HTERT RPE-1 (cell line): ENCODE measurements around the gene UBXN10.
"Not testable (repeated sequence)": the region's sequence is repeated elsewhere in the genome, so short reads cannot be mapped to it uniquely, and the experiment has no call there.

Experiments used
- in situ Hi-C: fragments of 300-500 bp; cut with MboI; formaldehyde crosslinking; loops from 4 replicates; pipeline ENCODE4 v1.14.3; 2020; ENCODE audit warnings: low sequenced_read_pairs

Gene UBXN10

DNA sequence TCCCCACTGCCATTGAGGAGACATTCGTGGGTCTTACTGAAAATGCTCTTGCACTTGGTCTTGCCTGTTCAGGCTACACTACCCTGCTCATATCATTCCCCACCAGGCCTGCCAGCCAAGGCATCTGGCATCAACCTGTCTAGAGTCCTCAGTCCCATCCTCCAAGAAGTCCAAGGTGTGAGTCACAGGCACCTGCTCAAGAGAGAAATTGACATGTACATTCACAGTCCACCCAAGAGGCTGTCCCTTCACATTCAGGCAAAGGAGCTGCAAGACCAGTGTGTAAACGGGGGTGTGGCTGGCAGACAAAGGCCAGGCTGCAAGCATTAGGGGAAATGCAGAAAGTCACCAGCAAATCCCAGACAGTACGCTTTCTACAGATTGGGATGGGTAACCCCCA lies 13.5 kb downstream of the UBXN10 start:
- in situ Hi-C loops = no loop called here

DNA sequence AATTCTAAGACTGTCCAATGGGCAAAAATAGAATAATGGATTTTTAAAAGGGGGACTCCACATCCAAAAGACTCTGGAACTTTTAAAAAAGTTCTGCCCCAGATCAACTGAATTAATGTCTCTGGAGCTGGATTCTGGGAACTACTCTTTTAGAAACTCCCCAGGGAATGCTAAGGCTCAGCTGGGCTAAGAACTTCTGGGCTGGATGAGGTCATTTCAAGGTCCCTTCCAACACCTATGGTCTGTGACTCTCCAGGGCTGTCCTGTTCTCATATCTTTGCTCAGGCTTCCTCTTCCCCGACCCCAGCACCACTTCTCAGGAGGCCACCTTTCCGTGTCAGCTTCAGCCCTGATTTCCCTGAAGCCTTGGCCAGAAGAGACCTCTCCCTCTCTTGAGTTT lies 13.9 kb downstream of the UBXN10 start:
- in situ Hi-C loops = no loop called here

DNA sequence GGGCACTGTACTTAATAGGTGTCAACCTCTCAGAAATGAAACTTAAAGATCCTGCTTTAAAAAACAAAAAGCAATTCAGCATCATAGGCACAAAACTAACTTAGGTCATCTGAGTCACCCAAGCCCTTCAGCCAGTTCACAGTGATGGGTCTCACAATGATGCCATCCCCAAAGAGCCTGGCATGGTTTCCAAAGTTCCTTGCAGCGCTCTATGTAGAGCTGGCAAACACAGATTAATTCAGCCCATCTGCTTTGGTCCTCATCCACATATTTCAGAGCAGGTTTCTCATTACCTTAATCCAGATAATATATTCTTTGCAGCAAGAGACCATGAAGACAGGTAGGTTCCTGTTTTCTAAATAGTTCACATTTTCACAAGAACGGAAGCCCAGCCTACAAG lies 15.1 kb downstream of the UBXN10 start:
- in situ Hi-C loops = no loop called here

DNA sequence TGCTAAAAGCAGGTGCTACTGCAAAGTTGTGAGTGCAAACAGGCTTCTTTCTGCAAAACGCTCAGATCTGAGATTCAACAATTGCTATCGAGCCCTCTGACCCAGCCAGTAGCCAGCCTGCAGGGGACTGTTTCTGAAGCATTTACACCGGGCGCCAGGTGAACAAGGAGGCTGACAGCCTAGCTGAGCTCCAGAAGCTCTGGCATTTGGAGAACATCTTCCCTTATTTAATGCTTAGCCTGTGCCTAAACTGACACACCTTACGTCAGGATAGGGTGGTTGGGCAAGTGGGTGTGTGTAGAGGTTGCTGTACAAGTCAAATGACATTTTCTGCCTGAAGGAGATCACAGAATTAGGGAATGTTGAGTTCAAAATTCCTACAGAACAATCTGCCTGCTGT lies 16.3 kb downstream of the UBXN10 start:
- in situ Hi-C loops = no loop called here

DNA sequence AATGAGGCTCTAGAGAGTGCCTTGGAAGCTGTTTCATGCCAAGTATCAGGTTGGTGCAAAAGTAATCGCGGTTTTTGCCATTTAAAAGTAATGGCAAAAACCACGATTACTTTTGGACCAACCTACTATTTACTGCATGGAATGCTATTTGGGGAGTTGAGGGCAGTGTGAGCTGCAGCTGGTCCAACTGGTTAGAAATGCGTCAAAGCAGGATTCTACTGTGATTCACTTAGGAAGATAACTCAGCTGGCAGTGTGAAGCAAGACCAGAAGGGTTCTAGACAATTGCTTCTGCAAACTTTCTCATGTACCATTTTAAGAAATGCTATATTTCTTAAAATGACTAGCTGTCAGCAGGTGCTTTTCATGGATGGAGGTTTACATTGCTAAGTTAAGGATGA lies 21.6 kb downstream of the UBXN10 start:
- in situ Hi-C loops = no loop called here

DNA sequence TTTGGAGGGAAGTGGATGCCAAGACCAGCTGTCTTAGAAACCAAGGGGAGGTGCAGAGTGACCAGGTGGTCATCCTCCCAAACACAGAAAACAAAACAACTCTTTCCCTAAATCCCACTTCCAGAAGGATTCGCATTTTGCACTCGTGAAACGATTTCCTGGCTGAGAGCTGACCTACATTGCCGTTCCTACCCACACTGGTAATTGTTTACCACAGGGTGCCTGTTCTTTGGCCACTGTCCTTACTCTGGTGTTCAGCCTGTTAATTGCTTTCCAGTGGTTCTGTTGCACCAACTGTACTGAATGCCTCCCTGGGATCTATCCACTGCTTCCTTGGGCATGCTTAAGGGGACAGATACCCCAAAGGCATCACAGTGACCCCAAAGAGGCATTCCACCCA lies 23.6 kb downstream of the UBXN10 start:
- in situ Hi-C loops = no loop called here

DNA sequence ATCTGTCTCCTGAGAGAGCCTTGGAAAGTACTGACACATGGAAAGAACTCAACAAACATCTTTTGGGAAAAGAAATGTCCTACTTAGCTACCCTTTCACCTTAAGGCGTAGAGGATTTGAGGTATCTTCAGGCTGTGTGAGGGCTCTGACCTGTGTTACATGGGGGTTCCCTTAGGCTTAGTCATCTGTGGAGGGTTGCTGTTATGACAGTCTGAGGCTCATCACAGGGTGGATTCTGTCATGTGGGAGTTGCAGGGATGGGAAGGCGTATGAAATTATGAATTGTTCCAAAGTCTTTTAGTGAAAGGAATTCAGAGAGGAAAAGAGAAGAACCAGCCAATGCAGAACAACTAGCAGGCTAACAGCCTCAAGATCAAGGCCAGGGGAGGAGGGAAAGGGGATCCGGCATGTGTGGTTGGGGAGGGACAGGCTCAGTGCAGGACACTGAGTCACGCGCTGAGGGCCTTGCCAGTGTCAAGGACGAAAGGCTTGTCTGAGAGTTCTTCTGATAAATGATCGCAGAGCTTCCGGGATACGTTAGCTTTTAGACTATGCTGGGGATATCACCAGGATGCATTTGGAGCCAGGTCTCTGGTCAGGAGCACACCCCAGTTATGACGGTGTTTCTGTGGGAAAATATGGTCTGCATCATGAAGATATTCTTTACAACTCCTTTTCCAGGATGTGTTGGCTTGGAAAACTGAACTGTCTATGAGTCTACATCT lies 25.0 kb downstream of the UBXN10 start:
- in situ Hi-C loops = no loop called here

DNA sequence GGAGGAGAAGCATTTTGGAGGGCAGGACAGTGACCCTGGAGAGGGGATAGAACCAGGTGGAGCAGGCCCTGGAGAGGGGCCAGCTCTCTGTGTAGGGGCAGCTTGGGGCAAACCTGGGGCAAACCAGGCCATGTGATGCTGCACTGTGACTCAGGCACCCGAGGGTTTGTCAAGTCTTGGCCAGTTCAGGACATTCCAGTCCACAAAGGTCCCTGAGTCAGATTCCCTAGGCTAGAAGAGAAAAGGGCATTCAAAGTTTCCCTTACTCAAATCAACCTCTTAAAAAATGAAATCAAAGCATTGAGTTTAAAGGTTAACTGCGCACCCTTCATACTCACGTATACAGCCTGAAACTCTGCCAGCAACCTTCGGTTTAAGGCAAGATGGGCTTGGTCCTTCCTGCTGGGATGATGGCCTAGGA lies 25.6 kb downstream of the UBXN10 start:
- in situ Hi-C loops = no loop called here

DNA sequence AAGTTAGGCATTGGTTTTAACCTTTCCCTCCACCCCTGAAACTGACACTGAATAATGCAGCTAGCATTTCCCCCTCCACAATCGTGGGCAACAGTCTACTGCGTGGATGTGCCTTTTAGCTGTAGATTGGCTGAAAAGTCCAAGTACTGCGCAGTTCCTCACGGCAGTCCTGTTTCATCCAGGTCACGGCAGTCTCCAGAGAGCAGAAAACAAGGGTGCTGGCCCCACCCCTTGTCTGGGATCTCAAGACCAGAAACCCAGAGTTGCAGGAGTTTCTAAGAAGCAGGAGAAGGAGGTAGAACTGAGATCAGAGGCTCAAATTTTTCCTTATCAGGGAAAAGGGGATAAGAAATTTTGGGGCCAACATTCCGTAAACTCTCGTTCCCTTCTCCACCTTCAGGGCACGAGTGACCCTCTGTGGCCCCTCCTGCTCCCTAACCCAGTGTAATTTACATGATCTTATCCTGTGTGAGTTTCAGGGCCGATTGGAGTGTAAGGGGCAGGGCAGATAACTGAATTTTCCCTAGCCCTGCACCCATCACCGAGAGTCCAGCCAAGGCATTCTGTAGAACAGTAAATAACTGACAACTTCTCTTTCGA lies 26.3 kb downstream of the UBXN10 start:
- in situ Hi-C loops = no loop called here

DNA sequence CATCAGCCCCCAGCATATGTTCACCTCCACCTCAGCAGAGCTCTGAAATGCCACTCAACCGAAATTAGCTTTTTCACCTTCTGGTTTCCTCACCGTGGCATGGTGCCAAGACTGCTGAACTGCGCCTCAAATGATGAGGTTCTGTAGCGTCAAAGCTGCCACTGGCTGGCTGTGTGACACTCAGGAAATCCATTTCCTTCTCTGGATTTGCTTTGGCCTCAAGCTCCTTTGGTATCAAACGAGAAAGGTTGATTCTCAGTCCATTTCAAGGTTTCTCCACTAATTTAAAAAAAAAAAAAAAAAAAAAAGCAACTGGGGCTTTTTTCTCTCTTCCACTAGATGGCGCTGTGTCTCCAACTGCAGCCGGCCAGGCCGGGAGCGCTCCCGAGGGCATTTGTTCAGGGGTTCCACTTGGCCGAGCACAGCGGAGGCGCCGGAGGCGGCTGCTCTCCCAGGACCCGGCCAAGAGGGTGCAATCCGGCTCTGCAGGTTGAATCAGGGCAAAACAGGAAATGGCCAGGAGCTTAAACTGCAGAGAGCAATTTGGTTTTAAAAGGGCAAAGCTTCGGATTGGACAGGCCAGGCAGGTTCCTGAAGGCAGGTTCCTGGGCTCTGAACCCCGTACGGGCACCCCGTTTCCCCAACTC lies 26.9 kb downstream of the UBXN10 start:
- in situ Hi-C loops = no loop called here

DNA sequence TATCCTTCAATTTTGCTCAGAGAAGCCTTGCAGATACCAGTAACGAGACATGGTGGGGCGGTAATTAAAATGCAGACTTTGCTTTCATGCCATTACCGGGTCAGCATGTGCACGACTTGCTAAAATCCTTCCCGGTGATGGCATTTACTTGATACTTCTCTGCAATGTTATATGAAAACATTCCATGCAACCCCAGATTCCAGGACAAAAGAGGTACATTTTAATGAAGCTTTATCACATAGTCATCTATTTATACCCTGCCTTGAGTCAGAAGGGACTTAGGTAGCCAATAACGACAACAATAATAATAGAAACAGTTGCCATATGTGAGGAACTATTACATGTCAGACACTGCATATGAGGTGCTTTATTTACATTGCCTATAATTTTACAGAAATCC lies 29.8 kb downstream of the UBXN10 start:
- in situ Hi-C loops = no loop called here

DNA sequence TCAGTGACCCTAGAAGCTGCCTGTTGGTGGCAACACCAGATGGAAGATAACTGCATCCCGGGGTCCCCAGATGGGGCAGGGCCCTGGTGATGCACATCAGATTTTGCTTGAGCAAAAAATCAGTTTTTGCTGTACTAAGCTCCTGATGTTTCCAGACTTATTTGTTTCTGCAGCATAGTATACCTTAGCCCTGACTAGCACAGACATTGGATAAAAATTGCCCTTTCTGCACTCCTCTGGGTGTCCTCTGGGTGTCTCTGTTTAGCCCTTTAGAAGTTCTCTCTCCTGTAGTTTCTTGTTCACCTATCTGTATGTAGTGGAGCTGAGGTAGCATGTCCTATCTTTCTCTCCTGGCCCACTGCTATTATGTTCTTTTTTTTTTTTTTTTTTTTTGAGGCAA lies 30.7 kb downstream of the UBXN10 start:
- in situ Hi-C loops = no loop called here

DNA sequence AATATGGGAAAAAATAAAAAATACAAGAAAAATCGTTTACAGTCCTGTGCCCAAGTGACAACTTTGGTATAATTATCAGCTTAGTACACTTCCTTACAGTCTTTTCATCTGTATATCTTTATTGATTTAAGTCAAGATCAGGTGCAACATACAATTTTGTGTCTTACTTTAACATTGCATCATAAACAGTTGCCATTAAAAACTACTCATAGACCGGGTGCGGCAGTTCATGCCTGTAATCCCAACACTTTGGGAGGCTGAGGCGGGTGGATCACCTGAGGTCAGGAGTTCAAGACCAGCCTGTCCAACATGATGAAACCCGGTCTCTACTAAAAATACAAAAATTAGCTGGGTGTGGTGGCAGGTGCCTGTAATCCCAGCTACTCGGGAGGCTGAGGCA lies 33.2 kb downstream of the UBXN10 start:
- in situ Hi-C loops = not testable (repeated sequence)

DNA sequence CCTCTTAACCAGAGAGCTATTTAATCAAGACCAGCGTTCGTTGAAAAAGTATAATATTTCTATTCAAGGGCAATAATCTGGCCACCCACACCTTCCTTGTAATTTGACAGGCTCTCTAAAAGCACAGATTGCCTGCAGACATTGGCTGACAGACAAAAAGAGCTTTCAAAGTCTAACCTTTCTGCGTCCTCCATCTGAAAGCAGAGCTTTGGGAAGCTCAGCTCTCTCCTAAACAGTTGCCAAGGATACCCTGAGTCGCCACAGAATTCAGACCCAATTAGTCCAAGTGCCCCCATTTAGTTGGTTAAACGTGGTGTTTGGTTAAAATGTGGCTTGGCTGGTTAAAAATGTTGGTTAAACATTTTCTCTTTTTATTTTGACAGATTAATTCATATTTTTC lies 34.1 kb downstream of the UBXN10 start:
- in situ Hi-C loops = no loop called here

DNA sequence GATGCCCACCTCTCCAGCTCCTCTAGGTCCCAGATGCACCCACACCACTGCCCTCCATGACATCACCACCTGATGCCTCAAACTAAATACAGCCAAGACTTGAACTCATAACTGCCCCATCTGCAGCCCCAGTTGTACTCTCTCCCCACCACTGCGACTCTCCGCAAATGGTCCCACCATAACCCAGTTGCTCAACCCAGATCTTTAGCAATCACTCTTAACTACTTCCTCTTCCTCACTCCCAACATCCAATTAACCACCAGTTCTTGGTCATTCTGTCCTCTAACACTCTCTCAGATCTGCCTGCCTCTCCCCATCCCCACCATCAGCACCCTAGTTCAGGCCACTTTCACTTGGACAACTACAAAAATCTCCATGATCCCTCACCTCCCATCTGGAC lies 37.2 kb downstream of the UBXN10 start:
- in situ Hi-C loops = no loop called here

DNA sequence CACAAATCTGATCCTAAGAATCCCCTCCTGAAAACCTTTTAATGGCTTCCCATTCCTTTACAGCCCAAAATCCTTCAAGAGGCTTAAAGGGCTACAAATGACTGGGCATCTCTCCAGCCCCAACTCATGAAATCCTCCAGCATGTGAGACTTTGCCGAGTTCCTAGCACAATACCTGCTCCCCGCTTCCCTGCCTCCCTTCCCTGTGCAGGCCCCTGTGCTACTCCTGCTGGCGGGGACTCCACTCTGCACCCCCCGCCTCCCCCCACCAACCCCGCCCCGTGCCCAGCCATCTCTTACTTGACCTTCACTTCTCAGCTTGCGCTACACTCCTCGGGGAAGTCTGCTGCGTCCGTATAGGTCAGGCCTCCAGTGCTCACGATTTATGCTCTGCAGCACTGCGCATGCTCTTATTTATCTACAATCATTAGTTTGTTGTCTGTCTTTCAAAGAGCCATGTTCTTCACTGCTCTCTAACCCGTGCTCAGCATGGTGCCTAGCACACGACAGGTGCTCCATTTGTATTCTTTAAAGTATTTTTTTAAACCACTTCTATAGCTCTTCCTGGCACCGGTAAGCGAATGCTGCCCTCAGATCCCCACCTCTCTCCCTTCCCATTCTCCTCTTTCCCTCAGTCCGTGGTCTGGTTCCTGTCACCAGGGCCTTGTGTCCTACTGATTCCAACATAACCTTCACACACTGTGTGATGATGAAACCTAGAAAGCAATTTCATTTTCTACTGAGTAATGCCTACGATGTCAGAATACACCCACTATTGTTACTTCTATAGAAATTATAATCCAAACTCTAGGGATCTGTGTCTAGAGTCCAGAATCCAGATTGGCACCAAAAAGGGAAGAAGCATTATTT lies 37.9 kb downstream of the UBXN10 start:
- in situ Hi-C loops = no loop called here

DNA sequence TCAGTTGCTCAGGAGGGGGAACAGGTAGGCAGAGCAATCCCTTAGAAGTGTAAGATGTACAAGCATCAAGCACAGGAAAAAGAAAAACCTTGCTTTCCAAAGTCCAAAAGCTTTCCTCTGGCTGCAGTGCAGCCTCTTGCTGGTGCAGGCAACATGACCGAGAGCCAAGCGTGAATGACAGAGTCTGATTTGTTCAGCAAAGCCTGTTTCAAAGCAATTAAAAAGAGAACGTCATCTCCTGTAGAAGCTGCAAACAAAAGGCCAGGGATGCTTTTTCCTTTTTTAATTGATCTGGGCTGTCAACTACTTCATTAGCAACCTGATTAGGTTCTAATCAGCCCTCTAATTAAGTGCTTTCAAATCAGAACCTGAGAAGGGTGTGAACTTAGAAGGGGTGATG lies 38.6 kb downstream of the UBXN10 start:
- in situ Hi-C loops = no loop called here

DNA sequence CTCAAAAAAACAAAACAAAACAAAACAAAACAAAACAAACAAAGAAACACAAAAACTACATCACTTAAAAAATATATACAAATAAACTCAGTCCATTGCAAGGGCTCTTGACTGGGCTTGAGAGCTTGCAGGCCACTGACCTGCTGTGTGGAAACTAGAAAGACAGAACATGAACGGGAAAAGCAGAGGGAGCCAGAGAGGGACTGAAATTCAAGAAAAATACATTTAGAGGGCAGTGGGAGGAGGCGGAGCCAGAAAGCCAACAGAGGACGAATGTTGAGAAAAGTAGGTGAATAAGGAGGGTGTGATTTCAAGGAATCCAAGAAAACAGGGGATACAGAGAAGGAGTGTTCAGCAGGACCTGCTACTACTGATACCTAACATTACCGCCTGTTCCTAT lies 41.8 kb downstream of the UBXN10 start:
- in situ Hi-C loops = no loop called here

DNA sequence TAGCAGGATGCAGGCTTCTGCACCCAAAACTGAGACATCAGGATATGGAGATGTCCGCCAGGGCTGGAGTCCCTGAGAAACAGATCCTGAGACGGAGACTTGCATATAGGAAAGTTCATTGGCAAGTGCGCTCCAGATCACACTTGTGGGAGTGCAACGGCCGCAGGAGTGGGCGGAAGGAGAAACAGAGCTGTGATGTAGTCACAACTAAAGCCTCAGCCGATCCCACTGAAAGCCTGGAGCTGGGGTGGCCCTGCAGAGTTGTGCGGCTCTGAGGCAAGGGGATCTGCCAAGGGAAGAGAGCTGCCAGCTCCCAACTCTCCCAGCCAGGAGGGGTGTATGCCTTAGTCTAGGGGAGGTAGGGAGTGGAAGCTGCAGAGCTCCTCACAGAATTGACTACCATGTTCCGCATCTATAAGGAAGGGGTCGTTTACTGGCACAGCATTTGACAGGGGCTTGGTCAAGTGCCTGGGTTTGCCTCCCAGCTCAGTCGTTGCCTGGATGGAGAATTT lies 42.5 kb downstream of the UBXN10 start:
- in situ Hi-C loops = no loop called here

DNA sequence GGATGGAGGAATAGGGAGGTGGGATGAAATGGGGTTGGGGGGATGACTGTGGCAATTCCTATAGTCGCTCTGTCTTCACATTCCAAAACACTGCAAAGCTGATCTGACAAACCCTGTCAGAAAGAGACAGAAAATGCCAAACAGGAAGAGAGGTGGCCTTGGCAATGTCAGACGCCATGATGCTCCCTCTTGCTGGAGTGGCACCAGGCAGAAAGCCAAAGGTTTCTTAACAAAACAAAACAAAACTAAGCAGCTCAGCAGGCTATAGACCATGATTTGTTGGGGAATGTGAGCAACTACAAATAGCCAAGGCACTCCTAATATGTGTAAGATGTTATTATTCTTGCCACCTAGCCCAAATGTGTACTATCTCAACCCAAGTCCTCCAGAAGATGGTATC lies 43.3 kb downstream of the UBXN10 start:
- in situ Hi-C loops = no loop called here

DNA sequence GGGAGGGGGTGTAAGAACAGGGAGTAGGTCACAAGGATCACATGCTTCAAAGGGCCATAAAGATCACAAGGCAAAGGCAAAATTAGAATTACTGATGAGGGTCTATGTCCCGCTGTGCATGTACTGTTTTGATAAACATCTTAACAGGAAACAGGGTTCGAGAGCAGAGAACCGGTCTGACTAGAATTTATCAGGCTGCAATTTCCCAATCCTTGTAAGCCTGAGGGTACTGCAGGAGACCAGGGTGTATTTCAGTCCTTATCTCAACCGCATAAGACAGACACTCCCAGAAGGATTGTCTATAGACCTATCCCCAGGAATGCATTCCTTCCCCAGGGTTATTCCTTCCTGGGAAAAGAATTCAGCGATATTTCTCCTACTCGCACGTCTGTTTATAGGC lies 46.7 kb downstream of the UBXN10 start:
- in situ Hi-C loops = not testable (repeated sequence)
